SHP77 (cell line): Measurements from ENCODE around the gene COL9A2.

ENCODE experiments used
- DNase-seq, 2 experiments: peaks; one replicate each; lab custom pipeline; 2025; lab: John Stamatoyannopoulos, UW

The COL9A2 gene

DNA sequence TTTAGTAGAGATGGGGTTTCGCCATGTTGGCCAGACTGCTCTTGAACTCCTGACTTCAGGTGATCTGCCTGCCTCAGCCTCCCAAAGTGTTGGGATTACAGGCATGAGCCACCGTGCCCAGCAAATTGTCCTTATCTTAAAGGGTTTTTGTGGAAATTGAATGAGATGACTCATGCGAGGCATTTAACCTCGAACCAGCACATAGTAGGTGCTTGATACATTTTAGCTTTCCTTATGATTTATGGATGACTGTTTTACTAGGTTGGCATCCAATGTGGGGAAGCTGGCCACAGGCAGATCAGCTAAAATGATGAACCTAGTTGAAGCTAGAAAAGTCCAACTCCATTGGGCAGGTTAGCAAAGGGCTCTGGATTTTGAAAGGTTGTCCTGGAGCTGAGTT lies 1.4 kb upstream of the COL9A2 start:
- DNase-seq: no peak

DNA sequence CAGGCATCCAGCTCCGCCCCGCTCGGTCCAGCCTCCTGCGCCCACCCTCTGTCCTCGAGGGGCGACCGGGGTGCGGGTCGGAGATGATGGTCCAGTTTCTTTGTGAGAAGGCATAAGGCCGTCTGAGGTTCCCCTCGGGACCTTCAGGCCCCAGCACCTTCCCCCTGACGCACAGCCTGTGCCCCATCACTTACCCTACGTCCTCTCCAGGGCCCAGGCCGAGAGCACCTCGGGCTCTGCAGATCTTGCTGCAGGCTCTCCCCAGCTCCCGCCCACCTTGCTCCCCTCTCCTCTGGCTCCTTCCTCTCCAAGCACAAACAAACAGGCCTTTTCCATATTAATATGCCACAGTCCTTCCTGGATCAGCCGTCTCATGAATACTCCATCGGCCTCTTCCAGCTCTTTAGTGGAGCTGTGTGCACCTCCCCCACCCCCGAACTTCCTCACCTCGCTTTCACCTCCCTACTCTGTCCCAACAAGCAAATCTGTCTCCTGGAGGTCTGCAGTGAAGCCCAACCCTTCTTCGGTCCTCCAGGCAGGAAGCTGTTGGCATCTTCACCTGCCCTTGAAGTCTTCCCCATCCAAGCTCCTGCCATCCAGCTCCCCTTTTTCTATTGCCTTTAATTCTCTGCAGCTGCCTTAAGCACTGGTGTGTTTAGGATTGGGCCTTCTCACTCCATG lies 448 bp upstream of the COL9A2 start:
- DNase-seq: no peak

DNA sequence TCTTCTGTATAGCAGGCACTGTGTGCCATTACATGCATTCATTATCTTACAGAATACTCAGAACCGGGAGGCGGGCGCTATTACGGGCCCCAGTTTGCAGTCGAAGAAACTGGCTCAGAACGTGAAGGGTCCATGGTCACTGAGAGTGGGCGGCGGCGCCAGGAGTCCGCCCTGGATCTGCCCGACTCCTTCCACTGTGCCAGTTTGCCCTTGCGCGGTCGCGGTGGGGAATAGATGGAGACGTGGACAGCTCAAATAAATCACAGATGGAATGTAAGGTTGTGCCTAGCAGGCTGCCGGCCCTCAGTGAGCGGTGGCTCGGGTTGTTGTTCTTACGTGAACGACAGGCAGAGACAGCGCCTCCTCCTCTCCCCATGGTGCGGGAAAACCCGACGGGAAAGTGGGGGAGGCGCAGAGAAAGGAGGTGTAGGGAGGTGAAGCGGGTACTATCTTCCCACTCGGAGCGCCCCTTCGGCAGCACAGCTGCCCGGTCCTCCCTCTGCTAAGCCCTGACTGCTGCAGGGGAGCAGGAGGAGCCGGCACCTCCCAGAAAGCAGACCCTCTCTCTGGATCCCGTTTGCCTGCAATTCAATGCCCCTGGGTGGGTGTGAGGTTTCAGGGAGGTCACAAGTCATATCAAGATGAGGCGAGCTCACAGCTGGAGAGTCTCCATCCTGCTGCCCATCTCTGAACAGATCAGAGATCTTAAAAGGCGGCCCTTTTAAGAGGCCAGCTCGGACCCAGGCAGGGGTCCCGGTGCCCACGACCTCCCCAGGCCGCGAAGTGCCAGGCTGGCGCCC lies 1.1 kb downstream of the COL9A2 start:
- DNase-seq: no peak

DNA sequence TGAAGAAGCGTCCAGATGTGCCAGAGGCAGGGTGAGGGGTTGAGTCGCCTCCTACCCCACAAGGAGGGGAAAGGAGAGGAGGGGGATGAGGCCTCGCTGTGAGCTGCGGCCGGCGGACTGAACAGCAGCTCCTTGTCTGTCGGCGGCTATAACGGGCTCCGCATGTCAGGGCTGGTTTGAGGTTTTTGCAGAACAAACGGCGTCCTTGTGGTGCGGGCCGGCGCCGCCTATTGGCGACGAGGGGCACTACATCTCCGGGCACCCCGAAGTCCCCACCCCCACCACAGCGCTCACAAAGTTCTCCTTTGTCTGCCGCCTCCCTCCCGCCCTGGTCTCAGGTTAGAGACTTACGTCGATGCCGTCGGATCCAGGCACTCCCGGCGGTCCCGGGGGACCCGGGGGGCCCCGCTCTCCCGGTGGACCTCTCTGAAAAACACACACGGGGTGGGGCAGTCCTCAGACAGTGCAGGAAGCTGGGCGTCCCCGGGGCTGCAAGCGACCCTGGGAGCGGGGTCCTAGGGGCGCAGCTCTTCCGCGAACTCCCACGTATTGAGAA lies 1.8 kb downstream of the COL9A2 start:
- peak; percentile 66 to 77 for DNase-seq

DNA sequence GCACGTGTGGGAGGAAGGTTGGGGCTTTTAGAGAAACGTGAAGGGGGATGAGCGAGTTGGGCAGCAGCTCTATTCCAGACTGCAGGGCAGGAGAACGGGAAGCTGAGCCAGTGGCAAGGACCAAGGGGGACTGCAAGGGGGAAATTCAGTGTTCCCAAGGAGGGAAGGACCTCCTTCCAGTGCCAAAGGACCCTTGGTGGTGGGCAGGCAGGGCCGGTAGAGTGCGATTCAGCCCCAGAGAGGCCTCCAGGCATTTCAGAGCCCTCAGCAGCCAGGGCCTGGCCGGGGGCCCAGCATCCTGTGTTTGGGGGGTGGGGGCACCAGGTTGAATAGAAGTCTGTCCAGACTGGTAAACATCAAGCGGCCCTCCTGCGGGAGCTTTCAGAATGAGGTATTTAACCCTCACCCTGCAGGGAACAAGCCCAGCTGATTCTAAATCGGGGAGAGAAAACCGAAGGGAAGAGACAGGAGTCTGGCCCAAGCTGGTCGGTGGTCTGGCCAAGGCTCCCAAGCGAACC lies 2.3 kb downstream of the COL9A2 start:
- DNase-seq: no peak

DNA sequence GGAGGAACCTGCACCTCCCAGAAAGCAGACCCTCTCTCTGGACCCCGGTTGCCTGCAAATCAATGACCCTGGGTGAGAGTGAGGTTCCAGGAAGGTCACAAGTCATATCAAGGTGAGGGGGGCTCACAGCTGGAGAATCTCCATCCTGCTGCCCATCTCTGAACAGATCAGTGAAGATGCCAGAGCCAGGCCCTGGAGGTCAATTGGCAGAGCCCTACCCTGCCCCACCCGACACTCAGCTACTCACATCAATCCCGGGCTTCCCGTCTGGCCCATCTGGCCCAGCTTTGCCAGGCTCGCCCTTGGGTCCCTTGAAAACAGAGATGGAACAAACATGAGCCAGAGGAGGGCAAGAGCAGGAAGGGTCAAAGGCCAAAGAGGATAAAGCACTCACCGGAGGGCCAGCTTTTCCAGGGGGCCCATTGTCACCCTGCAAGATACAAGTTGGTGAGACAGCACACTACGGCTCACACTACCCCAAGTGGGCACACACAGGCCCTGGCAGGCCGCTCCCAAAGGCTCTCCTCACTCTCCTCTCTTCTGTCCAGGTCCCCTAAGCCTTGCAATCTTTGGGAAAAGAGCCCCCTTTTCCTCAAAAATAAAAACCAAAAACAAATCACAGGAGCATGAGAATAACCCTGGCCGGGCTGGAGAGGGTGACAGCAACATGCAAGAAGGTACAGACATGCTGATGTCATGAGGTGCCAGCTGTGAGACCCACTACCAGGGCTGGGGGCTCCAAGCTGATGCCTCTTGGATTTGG lies 2.9 kb downstream of the COL9A2 start:
- no peak for DNase-seq

DNA sequence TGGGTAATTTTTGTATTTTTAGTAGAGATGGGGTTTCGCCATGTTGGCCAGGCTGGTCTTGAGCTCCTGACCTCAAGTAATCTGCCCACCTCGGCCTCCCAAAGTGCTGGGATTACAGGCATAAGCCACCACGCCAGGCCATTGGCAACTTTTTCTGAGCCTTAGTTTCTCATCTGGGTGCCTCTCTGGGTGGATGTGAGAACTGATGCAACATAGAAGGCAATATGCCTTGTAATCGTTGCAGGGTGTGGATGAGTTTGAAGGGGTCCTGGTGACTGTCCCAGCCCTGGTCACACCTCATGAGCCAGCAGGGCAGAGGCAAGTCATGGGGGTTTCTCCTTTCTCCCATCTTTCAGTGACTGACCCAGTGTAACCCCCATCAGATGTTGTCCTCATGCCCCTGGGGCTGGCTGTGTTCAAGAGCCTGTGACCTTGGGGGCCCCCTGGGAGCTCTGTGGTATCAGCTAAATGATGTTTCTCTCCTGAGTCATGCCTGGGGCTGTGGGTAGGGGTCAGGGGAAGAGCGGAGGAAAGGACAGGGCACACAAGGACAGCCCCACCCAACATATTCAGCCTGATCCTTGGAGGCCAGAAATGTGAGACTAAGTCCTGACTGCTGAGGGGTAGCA lies 3.6 kb downstream of the COL9A2 start:
- DNase-seq: no peak

DNA sequence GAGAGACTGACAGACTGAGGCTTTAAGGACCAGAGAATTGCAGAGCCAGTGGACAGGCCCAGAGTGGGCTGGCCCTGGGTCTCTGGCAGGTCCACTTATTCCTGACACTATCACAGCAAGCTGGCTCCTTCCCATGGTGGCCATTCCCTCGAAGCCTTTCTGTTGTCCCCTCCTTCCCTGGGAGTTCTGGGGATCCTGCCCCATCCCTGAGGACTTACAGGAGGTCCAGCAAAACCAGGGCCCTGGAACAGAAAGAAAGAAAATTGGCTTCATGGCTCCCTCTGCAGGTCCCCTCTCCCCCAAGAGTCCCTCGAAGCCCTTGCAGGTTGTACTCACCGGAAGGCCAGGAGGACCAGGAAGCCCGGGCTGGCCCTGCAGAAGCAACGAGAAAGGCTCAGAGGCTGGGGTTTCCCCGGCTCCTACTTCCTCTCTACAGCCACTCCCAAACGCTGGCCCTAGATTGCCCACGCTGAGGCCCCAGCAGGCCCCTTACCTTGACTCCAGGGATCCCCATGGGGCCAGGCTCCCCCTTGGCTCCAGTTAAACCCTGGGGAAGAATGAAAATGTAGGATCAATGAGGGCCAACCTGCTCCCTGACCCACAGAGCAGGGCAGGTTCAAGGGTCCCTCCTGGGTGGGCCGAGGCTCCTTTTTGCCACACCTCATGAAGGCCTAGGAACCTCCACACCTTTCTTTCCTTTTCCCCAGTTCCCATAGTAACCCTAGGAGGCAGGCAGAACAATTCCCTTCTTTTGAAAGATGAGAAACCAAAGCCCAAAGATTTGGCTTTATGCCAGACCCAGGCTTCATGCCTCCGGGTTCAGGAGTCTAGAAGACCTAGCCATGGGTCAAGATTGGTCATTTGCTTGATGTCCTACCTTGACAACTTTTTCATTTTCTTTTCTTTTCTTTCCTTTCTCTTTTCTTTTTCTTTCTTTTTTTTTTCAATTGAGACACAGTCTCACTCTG lies 4.6 kb downstream of the COL9A2 start:
- no peak for DNase-seq

DNA sequence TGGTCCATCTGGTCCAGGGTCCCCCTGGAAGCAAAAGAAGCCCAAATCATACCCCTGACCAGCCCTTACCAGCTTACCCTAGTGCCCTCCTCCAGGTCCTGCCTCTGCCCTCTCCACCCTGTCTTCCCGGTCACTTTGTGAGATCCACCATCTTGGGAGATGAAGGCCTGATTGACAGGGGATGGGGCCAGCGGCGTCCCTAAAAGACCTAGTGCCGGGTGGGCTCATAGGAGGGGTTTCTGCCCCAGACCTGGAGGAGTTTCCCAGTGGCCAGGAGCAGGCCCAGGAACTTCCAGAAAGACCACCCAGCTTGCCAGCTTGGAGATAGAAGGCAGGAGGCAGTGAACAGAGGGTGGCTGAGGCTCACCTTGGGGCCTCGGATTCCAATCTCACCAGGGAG lies 5.4 kb downstream of the COL9A2 start:
- no peak for DNase-seq

DNA sequence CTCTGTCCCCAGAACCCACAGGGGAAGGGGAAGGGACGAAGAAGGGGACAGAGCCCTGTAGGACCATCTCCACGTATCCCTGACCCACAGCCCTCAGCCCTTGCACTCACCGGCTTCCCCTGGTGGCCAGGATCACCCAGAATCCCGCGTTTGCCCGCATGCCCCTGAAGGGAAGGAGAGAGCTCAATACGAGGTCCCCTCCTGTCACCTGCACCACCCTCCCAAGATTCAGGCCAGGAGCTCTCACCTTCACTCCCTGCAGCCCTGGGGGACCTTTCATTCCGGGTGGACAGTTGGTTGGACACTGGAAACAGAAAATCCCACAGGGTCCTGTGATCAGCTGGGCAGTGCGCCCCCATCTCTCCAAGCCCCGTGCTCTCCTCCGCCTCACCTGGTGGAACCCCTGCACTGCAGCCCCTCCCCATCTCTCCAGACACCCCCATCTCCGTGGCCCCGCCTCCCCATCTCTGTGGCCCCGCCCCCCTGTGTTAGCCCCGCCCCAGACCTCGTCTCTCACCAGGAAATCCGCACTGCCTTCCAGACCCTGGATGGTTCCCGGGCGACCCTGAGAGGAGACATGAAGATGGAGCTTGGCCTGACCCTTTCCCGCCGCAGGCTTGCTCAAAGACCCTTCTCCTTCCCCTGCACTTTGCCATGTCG lies 6.0 kb downstream of the COL9A2 start:
- no peak for DNase-seq

DNA sequence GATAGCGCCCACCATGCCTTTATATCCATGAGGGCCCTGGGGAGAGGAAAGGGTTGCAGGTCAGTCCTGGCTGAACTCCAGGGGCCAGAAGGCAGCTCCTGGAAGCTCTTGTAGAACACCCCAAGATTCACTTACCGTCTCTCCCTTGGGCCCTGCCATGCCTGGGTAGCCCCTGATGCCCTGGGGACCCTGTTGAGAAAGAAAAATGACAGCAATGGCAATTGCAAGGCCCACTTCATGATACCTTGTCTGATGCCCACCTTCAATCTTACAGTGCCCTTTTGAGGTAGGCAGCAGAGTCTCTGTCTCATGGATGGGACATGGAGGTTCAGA lies 7.0 kb downstream of the COL9A2 start:
- DNase-seq: no peak

DNA sequence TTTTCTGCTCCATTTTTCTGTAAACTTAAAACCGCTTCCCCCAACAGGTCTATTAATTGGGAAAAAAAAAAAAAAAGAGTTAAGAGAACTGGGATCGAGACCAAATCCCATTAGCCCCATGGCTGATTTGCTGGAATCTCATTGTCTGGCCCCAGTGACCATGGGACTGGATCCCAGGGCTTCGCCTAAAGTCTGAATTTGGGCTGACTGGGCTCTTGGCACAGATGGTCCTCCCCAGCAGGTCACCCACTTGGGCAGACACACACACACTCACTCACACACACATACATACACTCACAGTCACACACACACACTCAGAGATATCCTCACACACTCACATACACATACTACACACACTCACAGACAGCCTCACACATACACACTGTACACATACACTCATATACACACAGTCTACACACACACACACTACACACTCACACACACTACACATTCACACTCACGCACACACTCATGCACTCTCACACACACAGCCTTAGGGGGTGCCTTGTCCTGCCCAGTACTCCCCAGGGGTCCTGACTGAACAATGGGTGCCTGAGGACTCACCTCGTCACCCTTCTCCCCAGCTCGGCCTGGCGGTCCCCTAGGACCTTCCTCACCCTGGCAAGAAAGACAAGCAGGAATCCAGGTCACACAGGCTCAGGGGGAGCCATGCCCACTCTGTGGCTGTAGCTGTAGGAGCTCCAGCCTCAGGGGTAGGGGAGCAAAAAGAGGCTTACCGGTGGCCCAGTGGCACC lies 7.5 kb downstream of the COL9A2 start:
- DNase-seq: no peak

DNA sequence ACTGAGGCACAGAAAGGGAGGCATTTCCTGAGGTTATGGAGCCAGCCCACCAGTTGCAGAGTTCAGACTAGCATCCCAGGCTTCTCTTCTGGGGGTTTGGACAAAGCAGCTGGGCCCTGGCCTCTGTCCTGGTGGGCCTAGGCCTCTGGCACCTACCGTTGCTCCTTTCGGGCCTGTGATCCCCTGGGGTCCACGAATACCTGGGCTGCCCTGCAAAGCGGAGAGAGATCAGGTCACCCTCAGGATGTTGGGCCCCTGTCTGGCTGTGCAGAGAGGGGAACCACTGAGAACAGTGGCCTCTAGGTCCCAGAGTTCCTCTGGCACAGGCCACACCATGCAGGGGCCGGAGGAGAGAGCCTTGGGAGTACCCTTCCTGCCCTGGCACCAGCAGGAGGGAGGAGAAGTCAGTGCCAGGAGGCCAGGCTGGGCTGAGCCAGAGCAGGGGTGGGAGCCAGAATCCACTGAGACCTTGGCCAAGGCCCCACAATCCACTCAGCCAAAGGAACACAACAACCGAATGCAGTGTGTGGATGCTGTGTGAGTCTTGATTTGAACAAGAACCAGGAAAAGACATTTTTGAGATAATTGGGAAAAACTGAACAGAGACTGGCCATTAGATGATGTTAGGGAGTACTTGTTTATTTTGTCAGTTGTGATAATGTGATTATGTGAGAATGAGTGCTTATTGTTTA lies 8.9 kb downstream of the COL9A2 start:
- DNase-seq: no peak

DNA sequence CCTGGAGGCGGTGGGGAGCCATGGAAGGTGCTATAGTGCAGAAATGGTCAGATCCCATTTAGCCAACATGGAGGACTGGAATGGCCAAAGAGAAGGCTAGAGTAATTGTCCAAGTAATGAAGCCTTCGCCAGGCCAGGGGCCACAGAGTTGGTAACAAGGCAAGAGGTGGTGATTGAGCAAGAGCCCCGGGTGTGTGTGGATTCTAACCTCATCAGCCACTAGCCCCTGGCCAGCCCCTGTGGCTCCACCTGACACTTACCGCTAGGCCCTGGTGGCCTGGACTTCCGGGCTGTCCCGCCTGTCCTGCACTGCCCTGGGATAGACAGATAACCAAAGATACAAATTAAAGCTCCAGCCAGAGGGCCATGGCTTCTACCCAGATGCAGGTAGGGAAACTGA lies 9.9 kb downstream of the COL9A2 start:
- DNase-seq: no peak

DNA sequence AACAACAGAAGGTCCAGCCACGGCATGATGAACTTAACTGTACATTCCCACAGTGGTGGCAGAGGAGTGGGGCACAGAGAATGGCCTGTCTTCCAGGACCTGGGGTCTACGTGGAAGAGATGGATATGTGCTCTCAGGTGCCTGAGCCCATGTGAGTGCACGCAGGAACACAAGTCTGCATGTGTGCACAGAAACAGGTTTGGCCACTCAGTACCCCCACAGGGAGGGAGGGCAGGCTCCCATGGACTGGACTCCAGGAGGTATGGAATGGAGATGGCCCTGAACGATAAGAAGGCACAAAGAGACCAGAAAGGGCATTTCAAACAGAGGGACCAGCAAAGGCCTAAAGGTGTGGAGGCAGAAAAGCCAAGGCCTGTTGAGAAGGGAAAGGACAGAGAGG lies 10.8 kb downstream of the COL9A2 start:
- DNase-seq: no peak

DNA sequence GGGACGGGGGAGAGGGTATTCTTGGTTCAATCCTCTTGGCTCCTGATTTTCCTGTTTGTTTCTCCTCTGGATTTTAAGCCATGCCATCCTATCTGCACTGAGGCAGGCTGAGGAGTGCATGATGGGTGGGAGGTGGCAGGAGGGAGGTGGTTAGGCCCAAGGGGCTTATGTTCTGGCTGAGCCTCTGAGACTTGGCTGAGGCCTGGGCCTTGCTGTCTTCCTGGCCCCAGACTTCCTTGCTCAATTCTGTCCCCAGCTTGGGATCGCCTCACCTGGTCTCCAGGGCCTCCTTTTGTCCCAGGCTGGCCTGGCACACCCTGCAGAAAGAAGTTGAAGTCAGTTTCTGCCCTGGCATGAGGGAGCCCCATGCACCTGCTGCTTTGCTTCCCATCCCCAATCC lies 11.2 kb downstream of the COL9A2 start:
- DNase-seq: no peak

DNA sequence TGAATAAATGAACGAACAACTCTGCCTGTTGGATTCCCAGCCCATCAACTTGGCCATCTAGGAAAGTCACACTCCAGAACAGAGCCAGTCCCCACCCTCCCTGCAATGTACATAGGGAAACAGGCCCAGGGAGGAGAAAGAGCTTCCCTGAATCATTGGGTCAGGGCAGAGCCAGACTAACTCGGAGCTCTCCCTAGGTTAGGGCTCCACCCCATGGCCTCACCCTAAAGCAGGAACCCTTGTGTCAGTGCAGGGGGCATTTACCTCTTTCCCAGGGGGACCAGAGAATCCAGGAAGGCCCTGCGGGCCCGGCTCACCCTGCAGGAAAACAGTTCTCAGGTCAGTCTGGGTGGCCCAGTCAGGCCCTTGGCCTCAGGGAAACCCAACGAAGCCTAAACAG lies 11.6 kb downstream of the COL9A2 start:
- DNase-seq: no peak

DNA sequence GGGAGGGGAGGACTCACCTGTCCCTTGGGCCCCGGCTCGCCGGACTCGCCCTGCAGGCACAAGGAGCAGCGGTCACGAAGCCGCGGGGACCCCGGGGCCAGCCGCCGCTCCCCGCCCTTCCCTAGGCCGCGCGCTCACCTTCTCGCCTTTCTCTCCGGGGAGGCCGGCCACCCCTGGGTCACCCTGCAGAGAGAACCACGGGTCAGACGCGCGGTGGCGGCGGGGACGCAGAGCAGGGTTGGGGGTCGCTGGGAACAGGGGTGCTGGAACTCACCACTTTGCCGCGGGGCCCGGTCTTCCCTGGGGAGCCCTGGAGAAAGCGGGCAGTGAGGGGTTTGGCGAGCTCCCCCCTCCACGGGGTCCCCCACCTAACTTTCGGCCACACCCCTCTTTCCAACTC lies 13.3 kb downstream of the COL9A2 start:
- no peak for DNase-seq
